Stimulated activated CD4-positive, alpha-beta T cell treated with anti-CD3 and anti-CD28 coated beads, Interleukin-1b, Interleukin-23, amount 100 ng/mL, for 1 hour (primary cell): ENCODE results near the gene TRIM47.
"Not testable (repeated sequence)": the region's sequence is repeated elsewhere in the genome, so short reads cannot be mapped to it uniquely, and the experiment has no call there.

ENCODE experiments used
- DNase-seq, 2 donors: peaks; one replicate each; pipeline ENCODE4 v3.0.0-alpha.2; 2020; ENCODE audit warnings: low read depth in 2 of 2

Gene TRIM47

GRCh38 chr17:75891605-75892555, 13.5 kb upstream of the TRIM47 start:
- no peak for DNase-seq

GRCh38 chr17:75891022-75891604, 12.7 kb upstream of the TRIM47 start:
- no peak for DNase-seq

GRCh38 chr17:75889454-75889853, 11.1 kb upstream of the TRIM47 start:
- DNase-seq = no peak

DNA sequence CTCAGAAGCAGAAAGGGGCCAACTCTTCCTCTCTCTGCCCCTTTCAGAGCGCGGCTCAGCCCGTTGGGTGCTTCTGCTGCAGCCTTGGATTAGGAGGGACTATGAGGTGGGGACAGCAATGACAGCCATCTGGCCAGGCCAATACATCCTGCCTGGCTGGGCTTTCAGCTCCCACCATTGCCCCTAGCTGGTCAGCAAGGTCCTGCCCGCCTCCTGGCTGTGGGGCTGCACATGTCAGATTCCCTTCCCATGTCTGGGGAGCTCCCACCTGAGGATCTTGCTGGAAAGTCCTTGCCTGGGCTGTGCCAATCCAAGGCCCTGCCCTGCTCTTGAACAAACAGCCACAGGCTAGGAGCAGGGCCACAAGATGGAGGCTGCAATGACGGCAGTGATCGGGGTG, 10.1 kb upstream of the TRIM47 start:
- DNase-seq = no peak

DNA sequence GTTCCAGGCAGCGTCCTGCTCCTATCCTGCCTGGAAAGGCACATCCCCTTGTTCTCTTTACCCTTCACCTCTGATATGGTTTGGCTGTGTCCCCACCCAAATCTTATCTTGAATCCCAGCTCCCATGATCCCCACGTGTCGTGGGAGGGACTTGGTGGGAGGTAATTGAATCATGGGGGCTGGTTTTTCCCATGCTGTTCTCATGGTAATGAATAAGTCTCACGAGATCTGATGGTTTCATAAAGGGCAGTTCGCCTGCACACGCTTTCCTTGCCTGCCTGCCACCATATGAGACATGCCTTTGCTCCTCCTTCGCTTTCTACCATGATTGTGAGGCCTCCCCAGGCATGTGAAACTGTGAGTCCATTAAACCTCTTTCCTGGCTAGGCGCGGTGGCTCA, 7.5 kb upstream of the TRIM47 start:
- DNase-seq = not testable (repeated sequence)

DNA sequence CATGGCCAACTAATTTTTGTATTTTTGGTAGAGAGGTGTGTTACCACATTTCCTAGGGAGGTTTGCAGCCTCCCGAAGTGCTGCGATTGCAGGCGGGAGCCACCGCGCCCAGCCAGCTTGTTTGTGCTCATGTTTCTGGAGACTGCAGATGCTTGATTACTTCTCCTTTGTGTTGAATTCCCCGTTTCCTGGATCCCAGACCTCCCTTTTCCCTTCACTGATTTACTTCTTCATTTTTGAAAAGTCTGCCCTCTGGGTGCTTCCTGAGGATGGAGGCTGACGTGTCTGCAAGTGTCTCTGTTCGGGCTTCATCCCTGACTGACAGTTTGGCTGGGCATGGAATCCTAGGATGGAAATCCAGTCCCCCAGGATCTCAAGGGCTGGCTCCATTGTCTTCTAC, 7.0 kb upstream of the TRIM47 start:
- DNase-seq = no peak

- no peak for DNase-seq
These were observed 3.5 kb upstream of the TRIM47 start for GRCh38 chr17:75881678-75882454.

DNA sequence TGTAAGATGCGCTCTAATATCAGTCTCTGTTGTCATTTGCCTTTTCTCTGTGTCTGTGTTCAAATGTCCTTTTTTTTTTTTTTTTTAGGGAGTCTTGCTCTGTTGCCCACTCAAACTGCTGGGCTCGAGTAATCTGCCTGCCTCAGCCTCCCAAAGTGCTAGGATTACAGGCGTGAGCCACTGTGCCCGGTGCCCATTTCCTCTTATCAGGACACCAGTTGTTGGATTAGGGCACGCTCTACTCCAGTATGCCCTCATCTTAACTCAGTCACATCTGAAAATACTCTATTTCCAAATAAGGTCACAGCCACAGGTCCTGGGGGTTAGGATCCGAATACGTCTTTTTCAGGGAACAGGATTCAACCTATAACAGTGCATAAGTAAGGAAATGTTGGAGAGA, 1.9 kb upstream of the TRIM47 start:
- no peak for DNase-seq

DNA sequence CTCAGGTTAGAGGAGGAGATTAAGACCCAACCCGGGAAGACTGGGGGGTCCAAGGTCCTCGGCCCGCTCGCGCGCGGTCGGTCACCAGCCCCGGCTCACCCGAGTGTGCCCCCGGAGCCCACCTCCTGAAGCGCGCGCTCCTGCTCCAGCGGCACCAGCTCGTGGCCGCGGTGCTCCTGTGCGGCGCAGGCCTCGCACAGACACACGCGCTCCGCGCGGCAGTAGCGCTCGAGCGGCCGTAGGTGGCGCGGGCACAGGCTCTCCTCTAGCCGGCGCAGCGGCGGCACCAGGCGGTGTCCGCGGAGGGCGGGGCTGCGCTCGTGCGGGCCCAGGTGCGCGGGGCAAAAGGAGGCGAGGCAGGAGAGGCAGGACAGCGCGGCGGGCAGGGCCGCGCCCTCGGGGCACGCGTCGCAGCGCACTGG, 618 bp downstream of the TRIM47 start:
- peak in 1 of 2 donors; percentile 44 for DNase-seq

DNA sequence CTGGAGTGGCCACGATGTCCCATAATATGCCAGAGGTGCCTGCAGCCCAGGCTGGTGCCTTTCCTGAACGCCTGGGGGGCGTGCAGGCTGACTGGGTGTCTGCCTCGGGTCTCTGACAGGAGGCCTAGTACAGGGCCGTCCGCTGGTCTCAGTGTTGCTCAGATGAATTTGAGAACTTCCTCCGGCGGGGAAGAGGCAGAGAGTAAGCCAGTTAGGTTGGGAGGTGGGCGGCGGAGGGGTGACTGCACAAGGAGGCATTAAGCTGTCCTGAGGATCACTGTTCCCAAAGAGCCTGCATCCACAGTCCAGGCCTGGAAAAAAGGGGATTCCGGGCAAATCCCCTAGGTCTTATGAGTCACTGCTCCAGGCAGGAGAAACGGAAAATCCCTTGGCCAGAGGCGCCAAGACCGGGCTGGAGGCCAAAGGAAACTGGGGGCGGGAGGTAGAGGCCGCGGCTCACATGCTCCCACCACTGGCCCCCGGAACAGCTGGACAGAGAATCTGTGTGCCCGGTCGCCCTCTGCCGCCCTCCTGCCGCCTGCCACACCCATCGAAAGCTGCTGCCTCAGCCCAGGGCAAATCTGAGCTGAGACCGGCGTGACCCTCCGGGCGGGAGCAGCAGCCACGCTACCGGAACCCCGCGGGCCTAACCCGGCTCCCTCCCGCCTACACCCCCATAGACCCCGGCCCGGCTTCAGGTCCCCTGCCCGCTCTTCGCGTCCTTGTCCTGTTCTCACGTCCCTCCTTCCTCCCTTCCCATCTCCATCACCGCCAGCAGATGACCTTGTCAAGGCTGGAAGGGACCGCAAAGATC, 1.2 kb downstream of the TRIM47 start:
- DNase-seq = no peak

GRCh38 chr17:75876190-75876937, 2.0 kb downstream of the TRIM47 start:
- peak in 1 of 2 donors; percentile 58 for DNase-seq

DNA sequence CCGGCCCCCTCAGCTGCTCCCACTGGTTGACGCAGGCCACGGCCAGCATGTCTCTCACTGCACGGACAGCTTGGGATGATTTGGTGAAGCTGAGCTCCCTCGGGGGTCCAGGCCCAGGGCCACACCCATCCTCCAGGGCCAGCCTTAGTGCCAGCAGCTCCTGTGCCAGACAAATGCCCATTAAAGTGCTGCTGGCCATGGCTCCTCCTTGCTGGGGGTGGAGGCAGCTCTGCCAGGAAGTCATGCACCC, 2.5 kb downstream of the TRIM47 start:
- DNase-seq = no peak

GRCh38 chr17:75875182-75875939, 3.0 kb downstream of the TRIM47 start:
- no peak for DNase-seq

GRCh38 chr17:75874323-75875181, 3.8 kb downstream of the TRIM47 start:
- no peak for DNase-seq

- no peak for DNase-seq
These were observed 4.6 kb downstream of the TRIM47 start for GRCh38 chr17:75873587-75874322.

DNA sequence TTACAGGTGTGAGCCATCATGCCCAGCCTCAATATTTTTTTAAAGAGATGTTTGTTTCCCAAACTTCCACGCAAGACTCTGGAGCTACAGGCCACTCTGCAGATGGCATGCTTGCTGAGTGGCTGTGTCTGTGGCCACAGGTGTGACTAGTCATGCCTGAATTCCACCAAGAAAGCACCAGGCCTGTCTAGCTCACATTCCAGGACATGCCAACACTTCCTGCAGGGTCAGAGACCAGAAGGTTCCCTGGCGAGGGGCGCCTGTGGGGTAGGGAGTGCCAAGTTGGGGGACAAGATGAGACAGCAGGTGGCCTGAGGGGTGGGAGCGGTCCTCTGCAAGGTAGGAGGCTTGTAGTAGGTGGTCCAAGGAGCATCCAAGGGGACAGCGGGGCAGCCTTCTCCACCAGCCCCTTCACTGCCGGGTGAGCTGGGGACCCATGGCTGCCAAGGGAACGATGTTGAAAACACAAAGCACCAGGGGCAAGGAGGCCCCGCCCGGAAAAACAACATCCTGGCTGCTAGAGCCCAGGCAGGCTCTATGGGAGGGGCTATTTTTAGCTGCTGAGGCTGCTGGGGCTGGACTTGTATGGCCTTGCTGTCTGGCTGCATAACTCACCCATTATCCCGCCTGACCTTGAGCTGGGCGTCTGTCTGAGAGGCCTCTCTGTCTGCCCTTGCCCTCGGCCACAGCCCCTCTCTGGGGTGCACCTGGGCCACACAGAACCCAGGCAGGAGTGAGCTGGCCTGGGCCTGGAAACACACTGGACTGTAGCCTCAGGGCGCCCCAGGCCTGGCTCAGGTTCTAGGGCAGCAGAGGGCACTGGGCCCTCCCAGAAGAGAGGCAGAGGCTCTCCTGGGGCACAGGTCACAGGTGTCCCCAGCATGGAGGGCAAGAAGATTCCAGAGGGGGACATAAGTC, 5.7 kb downstream of the TRIM47 start:
- peak in 1 of 2 donors; percentile 47 for DNase-seq

- not testable (repeated sequence) for DNase-seq
These were observed 8.2 kb downstream of the TRIM47 start for GRCh38 chr17:75870228-75870627.
